NCI-H748 (cell line): ENCODE measurements around the gene SCNN1A.

Source experiments
- DNase-seq: peaks from one replicate; lab custom pipeline; 2025; ENCODE audit not compliant: unreplicated experiment; lab: John Stamatoyannopoulos, UW

The SCNN1A gene

DNA sequence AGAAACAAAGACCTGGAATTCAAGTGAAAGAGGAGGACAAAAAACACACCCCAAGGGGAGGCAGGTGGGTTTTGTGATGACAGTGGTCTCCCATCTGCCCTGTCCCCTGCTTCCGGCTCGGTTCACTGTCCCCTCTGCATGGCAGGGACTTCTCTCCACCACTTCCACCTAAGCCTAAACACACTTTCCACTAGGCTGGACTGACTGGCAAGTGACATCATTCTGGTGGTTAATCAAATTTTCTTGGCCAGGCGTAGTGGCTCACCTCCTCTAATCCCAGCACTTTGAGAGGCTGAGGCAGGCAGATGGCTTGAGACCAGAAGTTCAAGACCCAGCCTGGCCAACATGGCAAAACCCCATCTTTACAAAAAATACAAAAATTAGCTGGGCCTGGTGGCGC lies 53.0 kb downstream of the SCNN1A start:
- DNase-seq: no peak

DNA sequence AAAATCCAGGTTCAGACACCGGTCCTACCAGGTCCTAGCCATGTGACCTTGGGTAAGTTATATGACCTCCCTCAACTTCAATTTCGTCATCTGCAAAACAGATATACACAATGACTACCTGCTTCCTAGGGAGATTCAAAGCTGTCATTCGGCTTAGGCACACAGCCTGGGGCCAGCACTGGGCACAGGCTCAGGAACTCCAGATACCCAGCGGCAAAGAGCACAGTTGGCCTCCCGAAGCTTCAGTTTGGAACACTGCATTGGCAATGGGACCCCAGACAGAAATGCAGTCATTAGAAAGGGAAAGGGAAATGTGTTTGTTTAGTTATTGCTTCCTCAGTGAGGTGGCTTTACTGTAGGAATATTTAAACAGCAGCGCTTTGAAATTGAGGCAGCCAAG lies 53.5 kb downstream of the SCNN1A start:
- no peak for DNase-seq

DNA sequence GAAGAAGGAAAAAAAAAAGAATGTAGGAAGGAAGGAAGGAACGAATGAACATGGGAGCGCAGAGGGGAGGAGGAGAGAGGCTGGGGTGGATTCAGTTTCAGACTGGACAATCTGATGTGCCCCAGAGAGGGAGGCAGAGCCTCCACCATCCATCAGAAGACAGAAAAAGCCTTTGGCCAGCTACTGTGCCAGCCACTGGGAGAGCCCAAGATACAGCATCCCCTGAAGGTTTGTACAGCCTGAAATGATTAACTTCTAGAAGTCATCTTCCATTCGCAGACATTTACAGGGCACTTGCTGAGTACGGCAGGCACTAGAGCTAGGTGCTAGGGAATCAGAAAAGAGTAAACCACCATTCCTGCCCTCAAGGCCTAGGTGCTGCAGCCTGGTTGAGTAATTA lies 55.9 kb downstream of the SCNN1A start:
- no peak for DNase-seq

DNA sequence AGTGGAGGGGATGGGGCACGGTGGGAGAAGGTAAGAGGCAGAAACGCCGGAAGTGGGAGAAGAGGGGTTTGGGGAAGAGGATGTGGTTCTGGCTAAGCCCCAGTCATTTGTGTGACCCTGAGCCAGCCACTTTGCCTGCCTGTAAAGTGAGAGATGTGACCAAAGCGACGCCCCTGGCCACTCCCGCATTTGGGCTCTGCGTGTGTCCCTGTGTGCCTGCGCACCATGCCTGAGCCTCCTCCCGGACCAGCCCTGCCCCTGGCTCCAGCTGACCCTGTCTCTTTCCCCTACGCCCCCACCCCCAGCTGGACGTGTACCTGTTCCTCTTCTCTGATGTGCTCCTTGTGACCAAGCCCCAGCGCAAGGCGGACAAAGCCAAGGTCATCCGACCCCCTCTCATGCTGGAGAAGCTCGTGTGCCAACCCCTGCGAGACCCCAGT lies 56.9 kb downstream of the SCNN1A start:
- DNase-seq: no peak

DNA sequence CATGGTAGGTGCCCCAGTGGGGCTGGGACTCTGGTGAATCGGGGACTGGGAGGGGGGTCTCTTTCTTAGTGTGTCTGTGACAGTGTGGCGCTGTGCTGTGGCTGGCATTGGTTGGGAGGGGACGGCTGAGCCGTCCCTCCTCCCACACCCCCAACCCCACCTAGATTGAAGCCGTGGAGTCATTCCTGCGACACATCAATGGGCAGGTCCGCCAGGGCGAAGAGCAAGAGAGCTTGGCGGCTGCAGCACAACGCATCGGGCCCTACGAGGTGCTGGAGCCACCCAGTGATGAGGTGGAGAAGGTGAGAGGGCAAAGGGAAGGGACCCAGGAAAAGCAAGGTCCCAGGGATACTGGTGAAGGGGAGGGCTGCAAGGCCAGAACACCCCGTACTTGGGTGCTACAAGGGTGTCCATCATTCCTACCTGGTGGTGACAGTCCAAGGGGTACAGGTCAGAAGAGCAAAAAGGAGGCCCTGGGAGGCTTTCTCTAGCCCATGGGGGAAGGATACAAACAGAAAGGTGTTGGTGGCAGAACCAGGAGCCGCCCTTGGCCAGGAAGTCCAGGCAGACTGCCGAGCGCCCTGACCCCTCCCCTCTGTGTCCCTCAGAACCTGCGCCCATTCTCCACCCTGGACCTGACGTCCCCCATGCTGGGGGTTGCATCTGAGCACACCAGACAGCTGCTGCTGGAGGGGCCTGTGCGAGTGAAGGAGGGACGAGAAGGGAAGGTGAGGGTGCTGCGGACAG lies 57.5 kb downstream of the SCNN1A start:
- DNase-seq: no peak

DNA sequence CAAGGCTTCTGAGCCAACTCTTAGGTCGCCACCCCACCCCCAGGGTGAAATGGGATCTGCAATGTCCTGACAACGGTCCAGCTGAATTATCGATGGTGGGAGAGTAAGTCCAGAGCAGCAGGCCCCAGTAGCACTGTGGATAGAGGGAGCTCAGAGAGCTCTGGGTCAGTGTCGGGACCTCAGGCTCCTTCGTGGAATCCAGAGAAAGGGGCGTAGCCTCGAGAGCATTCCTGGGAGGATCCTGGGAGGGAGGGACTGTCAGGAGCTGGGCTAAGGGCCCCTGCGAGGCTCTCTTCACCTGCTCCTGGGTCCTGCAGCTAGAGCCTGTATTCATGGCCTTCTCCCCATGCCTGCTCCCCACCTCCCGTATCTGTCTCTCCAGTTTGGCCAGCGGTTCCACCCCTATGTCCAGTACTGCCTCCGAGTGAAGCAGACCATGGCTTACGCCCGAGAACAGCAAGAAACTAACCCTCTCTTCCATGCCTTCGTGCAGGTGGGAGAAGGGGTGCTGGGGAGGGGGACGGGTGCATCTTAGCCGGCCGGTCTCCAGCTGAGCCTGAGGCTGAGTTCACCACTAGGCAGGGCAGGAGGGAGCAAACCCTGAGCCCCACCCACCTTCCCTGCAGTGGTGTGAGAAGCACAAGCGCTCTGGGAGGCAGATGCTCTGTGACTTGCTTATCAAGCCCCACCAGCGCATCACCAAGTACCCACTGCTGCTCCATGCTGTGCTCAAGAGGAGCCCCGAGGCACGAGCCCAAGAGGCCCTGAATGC lies 58.3 kb downstream of the SCNN1A start:
- DNase-seq: no peak

DNA sequence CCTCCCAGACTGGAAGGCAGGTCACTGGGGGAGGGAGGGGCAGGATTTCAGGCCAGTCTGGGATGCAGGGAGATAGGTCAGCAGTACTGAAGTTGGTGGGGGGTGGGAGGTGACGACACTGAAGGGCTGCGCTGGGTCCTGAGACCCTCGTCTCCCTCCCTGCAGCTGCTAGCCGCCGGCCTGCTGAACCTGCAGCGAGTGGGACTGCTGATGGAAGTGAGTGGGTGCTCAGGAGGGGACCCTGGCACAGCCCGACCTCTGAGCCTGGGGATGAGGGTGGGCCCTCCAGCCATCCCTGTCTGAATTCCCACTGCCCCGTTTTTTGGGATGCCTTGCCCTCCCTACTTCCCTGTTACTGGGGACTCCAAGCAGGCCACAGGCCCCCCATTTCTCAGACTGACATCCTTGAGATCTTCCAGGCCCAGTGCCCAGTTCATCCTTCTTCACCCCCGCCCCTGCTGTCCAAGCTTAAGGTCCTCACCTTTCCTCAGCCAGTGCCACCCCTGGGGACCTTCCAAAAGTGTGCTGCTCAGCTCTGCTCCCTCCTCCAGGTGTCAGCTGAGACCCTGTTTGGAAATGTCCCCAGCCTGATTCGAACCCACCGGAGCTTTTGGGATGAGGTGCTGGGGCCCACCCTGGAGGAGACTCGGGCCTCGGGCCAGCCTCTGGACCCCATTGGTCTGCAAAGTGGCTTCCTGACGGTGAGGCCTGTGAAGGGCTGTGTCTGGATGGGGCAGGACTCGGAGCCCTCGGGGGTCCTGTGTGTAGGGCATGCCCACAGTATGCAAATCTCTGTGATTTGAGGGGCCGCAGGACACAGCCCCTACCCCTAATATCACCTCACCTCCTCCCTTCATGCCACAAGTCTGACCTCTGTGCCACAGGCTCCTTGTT lies 59.4 kb downstream of the SCNN1A start:
- DNase-seq: no peak

DNA sequence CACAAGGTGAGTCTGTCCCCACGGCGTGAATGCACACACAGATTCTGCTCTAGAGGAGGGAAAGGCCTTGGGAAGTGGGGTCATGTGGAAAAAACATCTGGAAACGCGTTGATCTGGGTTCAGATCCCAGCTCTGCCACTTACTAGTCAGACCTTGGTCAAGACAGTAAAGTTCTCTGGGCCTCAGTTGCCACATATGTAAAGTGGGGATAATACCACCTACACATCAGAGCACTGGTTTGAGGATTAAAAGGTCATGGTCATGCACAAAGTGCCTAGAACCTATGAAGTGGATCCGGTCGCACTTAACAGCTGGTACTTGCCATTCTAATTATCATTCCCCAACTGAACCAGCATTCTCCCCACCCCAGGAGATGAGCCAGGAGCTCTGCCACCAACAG lies 60.2 kb downstream of the SCNN1A start:
- no peak for DNase-seq

DNA sequence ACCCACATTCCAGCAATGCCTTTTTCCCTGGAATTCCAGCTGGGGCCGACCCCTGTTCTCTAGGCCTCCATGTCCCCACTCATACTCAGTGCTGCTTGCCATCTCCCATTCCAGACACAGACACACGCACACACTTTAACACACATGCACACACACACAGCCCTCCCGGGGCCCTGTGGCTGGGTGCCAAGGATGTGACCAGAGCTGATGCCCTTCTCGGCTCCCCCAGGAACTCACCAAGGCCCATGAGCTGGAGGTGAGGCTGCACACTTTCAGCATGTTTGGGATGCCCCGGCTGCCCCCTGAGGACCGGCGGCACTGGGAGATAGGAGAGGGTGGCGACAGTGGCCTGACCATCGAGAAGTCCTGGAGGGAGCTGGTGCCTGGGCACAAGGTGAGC lies 60.6 kb downstream of the SCNN1A start:
- no peak for DNase-seq

DNA sequence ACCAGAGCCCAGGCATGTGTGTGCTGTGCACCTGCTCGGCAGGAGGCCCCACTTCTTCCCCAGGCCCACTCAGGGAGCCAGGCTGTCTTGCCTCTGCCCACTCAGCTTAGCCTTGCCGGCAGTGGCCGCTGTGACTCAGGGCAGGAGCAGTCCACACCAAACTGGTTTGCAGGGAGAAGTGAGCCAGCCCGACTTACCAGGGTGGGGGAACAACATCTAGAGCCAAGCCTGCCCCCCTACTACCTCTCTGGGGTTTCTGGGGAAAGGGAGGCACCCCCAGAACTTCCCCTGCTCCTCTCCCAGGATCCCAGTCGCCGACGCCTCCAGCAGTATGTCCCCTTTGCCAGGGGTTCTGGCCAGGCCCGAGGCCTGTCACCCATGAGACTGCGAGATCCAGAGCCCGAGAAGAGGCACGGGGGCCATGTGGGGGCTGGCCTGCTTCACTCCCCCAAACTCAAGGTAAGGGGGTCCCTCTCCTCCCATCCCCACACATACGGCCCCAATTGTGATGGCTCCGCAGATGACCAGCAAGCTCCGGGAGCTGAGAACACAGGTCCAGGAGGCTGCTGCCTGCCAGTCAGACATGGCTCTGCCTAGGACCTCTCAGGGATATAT lies 61.9 kb downstream of the SCNN1A start:
- DNase-seq: no peak

DNA sequence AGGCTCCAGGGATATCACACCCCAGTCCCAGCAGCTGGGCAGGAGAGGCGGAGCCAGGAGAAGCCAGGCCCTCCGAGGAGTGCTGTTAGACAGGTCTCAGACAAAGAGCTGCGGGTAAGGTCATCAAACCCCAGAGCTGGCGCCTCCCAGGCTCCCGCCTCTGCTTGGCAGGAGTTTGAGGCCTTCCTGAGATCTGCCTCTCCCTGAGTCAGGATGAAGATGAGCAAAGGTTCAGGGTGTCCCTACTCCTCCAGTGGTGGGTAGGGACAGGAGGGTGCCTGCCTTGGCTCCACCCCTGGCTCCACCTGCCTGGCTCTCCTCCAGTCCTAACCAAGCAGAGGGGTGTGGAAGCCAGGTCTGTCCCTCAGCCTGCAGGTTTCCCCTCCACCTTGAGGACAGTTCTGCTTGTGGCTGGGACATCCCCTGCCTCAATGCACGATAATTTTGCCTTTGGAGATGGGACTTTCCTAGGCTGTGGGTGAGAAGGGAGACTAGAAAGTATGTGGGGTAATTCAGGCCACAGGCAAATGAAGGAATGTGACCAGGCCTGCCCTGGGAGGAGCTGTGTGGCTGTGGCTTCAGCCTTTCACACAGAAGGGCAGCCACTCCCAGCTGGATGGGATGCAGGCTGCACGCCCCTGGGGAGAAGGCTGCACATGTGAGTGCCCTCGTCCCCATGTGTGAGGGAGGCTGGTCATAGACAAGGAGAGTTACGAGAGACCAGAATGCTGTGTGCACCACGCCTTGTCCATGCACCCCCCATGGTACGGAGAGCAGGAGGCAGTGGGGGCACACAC lies 62.6 kb downstream of the SCNN1A start:
- DNase-seq: peak; percentile 41

DNA sequence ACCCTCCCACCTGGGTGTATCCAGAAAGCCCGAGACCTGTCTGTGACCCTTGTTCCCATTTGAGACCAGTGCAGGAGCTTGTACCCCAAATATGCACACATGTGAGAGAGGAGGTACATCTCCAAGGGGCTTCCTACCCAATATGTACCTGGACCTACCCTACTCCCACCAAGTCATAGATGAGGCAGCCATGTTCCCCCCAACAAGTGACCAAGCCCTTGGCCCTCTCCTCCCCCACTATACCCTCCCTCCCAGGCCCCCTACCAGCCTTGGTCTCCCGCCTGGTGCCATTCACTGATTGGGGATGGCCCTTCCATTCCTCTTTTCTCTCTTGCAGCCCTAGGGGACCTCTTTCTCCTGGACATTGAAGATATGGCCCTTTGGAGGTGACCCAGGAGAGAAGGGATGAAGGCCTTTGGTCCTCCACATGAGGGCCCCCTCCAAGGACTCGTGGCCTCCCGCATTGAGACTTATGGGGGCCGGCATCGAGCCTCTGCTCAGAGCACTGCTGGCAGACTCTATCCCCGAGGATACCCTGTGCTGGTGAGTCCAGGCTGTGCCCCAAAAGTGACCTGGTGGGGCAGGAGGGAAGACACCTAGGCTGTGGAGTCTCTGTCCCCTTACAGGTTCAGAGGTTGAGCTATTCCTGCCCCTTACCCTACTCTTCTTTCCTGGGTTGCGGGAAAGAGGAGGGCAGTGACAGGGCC lies 63.4 kb downstream of the SCNN1A start:
- no peak for DNase-seq

DNA sequence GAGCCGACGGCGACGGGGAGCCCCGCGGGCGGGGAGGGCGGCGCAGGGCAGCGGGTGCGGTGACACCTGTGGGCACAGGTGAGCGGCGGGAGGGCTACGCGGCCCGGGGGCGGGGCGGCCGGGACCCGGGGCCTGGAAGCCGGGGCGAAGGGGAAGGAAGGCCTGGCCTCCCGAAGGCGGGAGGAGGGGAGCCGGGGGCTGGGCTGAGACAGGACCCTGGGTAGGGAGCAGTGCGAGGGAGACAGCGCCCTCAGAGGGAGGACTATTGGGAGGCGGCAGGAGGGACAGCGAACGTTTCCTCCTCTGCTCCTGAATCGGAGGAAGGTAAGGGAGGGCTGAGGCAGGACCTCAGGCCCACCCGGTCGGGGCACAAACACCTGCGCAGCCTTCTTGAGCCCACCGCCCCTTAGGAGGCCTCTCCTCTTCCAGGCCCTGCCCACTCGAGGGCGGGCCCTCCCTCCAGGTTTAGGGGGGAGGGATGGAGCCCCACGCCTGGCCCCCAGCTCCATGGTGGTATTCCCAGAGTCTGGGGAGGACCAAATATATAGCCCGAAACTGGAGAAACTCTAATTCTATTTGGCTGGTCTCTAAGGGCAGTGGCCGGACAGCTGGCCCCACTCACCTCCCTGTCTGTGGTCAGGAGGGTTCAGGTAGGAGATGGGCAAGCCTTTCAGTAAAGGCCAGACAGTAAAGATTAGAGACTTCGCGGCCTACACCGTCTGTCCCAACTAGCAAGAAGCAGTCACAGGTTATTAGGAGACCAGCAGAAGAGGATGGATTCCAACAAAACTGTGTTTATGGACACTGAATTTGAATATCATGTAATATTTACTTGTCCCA lies 64.4 kb downstream of the SCNN1A start:
- peak; percentile 62 for DNase-seq

DNA sequence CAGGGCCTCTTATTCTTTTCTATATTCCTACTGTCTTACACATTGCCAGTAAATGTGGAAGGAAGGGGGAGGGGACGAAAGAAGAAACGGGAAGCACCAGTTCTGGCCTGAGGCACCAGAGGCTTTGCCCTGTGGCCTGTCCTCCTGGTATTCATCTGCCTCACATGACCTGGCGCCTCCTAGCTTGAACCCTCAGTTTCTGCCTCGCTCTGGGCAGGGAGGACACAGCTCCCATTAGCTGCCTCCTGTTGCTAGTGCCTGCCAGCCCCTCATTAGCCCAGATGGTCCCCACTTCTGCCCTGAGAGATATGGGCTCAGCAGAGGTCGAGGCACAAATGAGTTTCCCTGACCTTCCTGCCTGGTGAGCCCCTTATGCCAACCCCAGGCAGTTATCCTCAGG lies 67.8 kb downstream of the SCNN1A start:
- no peak for DNase-seq

DNA sequence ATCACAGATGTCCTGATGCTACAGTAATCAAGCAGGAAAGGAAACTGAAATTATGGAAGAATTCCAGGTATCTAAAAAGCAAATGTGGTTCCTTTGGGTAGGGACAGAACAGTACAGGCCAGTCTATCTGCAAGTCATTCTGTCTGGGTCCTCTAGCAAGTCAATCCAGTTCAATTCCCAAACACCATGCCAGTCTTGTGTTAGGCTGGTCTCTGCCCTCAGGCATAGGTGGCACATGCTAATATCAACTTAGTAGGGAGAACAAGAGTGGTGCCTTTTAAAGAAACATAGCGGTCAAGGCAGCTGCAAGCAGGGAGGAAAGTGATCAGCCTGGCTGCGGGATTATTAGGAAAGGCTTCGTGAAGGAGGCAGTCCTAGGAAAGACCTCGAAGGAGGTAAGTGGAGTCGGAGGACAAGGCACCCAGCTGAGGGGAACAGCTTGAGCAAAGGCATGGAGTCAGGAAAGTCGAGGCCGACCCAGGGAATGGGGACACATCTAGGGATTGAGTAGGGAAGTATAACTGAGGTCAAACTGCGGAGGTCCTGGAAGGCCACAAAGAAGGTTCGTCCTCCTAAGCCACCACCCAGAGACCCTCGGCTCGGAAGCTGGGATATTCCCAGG lies 68.7 kb downstream of the SCNN1A start:
- no peak for DNase-seq

DNA sequence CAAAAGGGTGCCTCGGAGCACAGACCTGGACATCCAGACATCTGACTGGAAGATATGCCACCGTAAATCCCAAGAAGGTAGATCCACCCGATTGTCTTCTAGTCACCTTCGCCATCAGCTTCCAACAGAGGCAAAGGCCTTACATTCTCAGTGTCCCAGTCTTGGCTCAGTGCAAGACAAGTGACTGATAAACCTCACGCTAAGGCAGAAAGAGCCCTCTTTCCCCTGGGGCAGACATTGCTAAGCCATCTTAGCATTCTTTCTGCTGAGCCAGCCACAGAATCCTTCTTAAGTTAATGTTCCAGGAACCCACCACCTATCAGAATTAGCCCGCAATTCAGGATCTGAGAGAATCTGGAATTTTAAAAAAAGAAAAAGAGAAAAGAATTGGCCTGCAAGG lies 69.2 kb downstream of the SCNN1A start:
- DNase-seq: no peak

DNA sequence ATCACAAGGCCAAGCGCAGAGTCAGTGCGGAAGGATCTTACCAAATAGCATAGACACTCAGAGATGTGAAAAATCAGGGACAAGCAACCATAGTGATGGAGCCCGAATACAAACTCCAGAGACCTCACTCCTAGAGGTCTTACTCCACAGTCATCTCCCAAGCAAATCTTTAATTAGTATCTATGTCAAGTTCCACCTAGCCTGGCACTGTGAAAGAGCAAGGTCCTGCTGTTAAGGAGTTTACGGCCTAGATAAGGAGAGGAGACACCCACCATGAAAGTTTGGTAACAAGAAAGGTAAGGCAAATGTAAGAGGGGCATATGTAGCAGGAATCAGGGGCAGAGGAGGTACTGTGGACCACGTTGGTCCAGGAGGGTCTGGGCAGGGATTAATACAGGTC lies 72.3 kb downstream of the SCNN1A start:
- no peak for DNase-seq

DNA sequence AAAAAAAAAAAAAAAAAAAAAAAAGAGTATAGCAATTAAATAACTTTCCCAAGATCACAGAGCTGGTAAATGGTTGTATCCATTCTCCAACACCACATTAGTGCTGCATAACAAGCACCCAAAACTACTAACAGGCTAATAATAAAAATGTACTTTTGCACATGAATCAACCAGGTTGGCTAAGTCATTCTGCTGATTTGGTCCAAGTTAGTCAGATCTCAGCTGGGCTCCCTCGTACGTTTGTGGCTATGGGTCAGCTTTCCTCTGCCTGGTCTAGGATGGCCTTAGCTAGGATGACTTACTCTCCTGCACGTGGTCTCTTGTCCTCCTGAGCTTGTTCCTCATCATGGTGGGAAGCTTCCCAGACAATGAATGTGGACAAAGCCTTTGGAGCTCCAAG lies 72.7 kb downstream of the SCNN1A start:
- DNase-seq: no peak
